Peyer's patch (tissue), 4 donors: ENCODE measurements around the gene CD300A. TPM values are rescaled to one million over a fixed set of nuclear protein-coding genes. Genes with fewer than 3 reads are reported as not detected.

Source experiments
- DNase-seq, 3 donors: peaks; one replicate each; pipeline ENCODE4 v3.0.0-alpha.2; 2017 to 2019
- H3K27ac ChIP-seq, 4 donors: fragments of 200-600 bp; sonication (generic); one replicate each; pipeline ENCODE4 v1.5.1; 2016 to 2019
- H3K27me3 ChIP-seq, 2 donors: fragments of 200-600 bp; sonication (generic); one replicate each; pipeline ENCODE4 v1.5.1; 2019
- H3K36me3 ChIP-seq, 3 donors: fragments of 200-600 bp; sonication (generic); one replicate each; pipeline ENCODE4 v1.5.1; 2016 to 2019
- H3K4me1 ChIP-seq, 4 donors: fragments of 200-600 bp; sonication (generic); one replicate each; pipeline ENCODE4 v1.5.1; 2016 to 2019
- H3K4me3 ChIP-seq, 4 donors: fragments of 200-600 bp; sonication (generic); 1 replicate in 3 of 4; 2 replicates in 1 of 4; pipeline ENCODE4 v1.5.1; 2016 to 2019; ENCODE audit warnings: mild to moderate bottlenecking in 1 of 4
- H3K9me3 ChIP-seq, 4 donors: fragments of 200-600 bp; sonication (generic); one replicate each; pipeline ENCODE4 v1.5.1; 2016 to 2019; ENCODE audit warnings: mild to moderate bottlenecking in 1 of 4
- POLR2A ChIP-seq, 2 donors: fragments of 450-650 bp; IDR thresholded peaks; one replicate each; pipeline ENCODE4 v1.5.1; 2017; ENCODE audit warnings: antibody characterized with exemption in 2 of 2, mild to moderate bottlenecking in 2 of 2, moderate library complexity in 2 of 2
- total RNA-seq, 4 donors: library from RNA; depleted of rRNA; stranded (reverse); fragments of >200 nt; gene quantifications; one replicate each; pipeline ENCODE4 v1.1.0, GENCODE V29; 2016
- TF ChIP-seq, protein P1 (sequence below), 6 experiments: fragments of 450-650 bp in 4 of 6; fragments of 200-600 bp in 2 of 6; sonication (generic) in 1 of 6; IDR thresholded peaks; one replicate each; pipeline ENCODE4 v1.5.1; 2017 to 2019; ENCODE audit warnings: antibody characterized with exemption in 6 of 6, mild to moderate bottlenecking in 3 of 6, moderate library complexity in 1 of 6

Gene CD300A
- total RNA-seq, 4 donors from 2014 or later: 1.1 to 61.1 (median 6.8) TPM

DNA sequence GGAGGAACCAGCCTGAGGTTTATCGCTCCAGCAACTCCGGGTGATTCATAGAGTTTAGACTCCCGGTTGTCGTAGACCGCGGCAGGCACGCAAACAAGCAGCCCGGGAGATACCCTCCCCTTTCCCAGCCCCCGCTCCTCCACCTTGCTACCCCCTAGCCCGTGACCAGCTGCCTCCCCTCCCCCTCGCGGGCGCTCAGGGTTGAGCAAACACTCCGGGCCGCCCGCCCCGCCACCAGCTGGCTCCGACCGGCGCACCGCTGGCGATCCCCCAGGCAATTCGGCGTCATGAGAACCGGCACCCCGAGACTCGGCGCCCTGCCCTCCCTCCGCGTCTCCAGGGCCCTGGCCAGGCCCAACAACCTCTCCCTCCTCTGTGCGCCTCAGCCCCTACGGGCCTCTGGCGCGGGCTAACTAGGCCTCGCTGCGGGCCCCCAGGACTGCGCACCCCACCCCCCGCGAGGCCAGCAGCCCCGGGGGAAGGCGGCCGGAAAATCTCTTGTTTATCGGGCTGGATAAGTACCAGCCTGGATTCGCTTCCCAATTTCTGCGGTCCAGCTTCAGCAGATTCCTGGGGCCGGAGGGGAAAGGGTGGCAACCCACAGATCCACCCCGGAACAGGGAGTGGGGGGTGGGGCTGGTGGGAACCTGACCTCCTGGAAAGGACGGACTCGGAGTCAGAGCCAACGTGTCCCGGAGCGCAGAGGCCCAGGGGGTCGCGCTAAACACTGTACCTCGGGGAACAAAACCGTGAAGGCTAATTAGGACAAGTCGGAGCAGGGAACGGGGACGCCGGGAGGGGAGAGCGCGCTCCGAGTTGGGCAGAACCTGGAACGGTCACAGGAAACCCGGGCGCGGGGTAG, 35.5 kb upstream of the CD300A start:
- H3K27me3 ChIP-seq: no peaks in the 10 kb centered on the region
- peaks cover 13 to 59% (median 18%) of the 10 kb centered on the region in 4 donors for H3K4me1 ChIP-seq
- TF ChIP-seq, protein P1, sequence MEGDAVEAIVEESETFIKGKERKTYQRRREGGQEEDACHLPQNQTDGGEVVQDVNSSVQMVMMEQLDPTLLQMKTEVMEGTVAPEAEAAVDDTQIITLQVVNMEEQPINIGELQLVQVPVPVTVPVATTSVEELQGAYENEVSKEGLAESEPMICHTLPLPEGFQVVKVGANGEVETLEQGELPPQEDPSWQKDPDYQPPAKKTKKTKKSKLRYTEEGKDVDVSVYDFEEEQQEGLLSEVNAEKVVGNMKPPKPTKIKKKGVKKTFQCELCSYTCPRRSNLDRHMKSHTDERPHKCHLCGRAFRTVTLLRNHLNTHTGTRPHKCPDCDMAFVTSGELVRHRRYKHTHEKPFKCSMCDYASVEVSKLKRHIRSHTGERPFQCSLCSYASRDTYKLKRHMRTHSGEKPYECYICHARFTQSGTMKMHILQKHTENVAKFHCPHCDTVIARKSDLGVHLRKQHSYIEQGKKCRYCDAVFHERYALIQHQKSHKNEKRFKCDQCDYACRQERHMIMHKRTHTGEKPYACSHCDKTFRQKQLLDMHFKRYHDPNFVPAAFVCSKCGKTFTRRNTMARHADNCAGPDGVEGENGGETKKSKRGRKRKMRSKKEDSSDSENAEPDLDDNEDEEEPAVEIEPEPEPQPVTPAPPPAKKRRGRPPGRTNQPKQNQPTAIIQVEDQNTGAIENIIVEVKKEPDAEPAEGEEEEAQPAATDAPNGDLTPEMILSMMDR (IDR thresholded peaks at IDR 0.05): peak in 1 of 6 experiments; percentile 5
- TF ChIP-seq POLR2A (IDR thresholded peaks at IDR 0.05): peak; percentile 53 to 55
- H3K27ac ChIP-seq: peak overlapping the region; percentile 60 to 99 (median 96)
- H3K36me3 ChIP-seq: no peaks in the 10 kb centered on the region
- H3K9me3 ChIP-seq: no peaks in the 10 kb centered on the region
- H3K4me3 ChIP-seq: peak overlapping the region; percentile 43 to 91 (median 68)
- DNase-seq: peak; percentile 28 to 89 (median 86)

GRCh38 chr17:74431568-74432423, 34.6 kb upstream of the CD300A start, which contains the start of gene GPRC5C:
TSS of gene GPRC5C (plus strand) at chr17:74432088. CDS start at chr17:74439777, 7,689 bp downstream.
- no peaks in the 10 kb centered on the region for H3K36me3 ChIP-seq
- no peaks in the 10 kb centered on the region for H3K9me3 ChIP-seq
- DNase-seq: peak; percentile 42 to 95 (median 92)
- H3K27ac ChIP-seq: peak within 1 kb of the TSS; percentile 60 to 99 (median 96)
- H3K27me3 ChIP-seq: no peaks in the 10 kb centered on the region
- peaks cover 9 to 52% (median 18%) of the 10 kb centered on the region in 4 donors for H3K4me1 ChIP-seq
- H3K4me3 ChIP-seq: peak within 1 kb of the TSS; percentile 43 to 91 (median 68)
- peak; percentile 85 to 93 for TF ChIP-seq POLR2A (IDR thresholded peaks at IDR 0.05)
- TF ChIP-seq, protein P1 (IDR thresholded peaks at IDR 0.05): peak in 2 of 6 experiments; percentile 12 to 15

DNA sequence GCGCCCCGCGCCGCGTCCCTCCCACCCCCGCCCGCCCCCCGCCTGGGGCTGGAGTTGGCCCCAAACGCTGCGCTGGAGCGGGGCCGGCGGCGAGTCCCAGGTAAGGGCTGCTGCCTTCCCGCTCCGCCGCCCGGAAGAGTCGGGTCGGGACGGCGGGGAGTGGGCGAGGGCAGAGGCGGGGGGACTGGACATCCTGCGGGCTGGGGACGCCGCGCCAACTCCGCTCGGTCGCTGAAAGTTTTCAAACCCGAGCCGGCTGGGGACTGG, 34.1 kb upstream of the CD300A start:
- TF ChIP-seq, protein P1 (IDR thresholded peaks at IDR 0.05): no peak
- no peak for TF ChIP-seq POLR2A (IDR thresholded peaks at IDR 0.05)
- Histone ChIP-seq H3K4me3 (peak overlapping the region; percentile 43 to 91 (median 68)), H3K4me1 (peaks cover 4 to 48% (median 18%) of the 10 kb centered on the region in 4 donors), H3K27ac (peak overlapping the region; percentile 60 to 99 (median 96)), H3K9me3 (no peaks in the 10 kb centered on the region), H3K36me3 (no peaks in the 10 kb centered on the region), H3K27me3 (no peaks in the 10 kb centered on the region)
- DNase-seq: no peak

- Histone ChIP-seq H3K27me3 (no peaks in the 10 kb centered on the region), H3K4me3 (peak overlapping the region; percentile 43 to 91 (median 68)), H3K4me1 (peaks cover 0 to 43% (median 18%) of the 10 kb centered on the region in 4 donors), H3K36me3 (no peaks in the 10 kb centered on the region), H3K9me3 (no peaks in the 10 kb centered on the region), H3K27ac (peak overlapping the region; percentile 60 to 99 (median 96))
- TF ChIP-seq, protein P1 (IDR thresholded peaks at IDR 0.05): no peak
- TF ChIP-seq POLR2A (IDR thresholded peaks at IDR 0.05): no peak
- peak in 1 of 3 donors; percentile 50 for DNase-seq
These were observed 33.6 kb upstream of the CD300A start for GRCh38 chr17:74432766-74433391.
